IMR-90 (cell line): ENCODE measurements around the gene PPARG. TPM values are rescaled to one million over a fixed set of nuclear protein-coding genes. Genes with fewer than 3 reads are reported as not detected.

Experiments
- ATAC-seq: fragments of 200-7000 bp; cut with Tn5 transposase; 2 replicates; pipeline ENCODE4 v1.9.1; 2020; ENCODE audit warnings: low read depth, mild to moderate bottlenecking, moderate library complexity
- BruUV-seq: library from RNA; stranded (reverse); fragments of 400-500 nt; replicated peaks from 2 replicates; lab custom pipeline; 2021; lab: Mats Ljungman, UMichigan
- CTCF ChIA-PET: fragments of 300-600 bp; formaldehyde crosslinking; extraction: SDS; loops from one replicate; lab custom pipeline; 2021; ENCODE audit warnings: antibody characterized with exemption; lab: Yijun Ruan, JAX
- POLR2A ChIA-PET: fragments of 300-600 bp; sonication (Branson Sonifier 250); formaldehyde crosslinking; loops from one replicate; lab custom pipeline; 2022; ENCODE audit warnings: antibody characterized with exemption; ENCODE audit not compliant: unreplicated experiment; lab: Charles Lee
- DNase-seq: peaks from one replicate; pipeline ENCODE4 v3.0.0; 2013
- H2AFZ ChIP-seq: replicated peaks from 2 replicates; pipeline ENCODE3; 2013; ENCODE audit warnings: low read length, mild to moderate bottlenecking; ENCODE audit not compliant: poor library complexity
- H2AK5ac ChIP-seq: 2 replicates; pipeline ENCODE4 v1.6.1; 2013; ENCODE audit warnings: low read depth, low read length, inconsistent platforms
- H2AK9ac ChIP-seq: replicated peaks from 2 replicates; pipeline ENCODE3; 2013; ENCODE audit warnings: mild to moderate bottlenecking, low read depth, low read length, moderate library complexity; ENCODE audit not compliant: poor library complexity
- H2BK120ac ChIP-seq: 2 replicates; pipeline ENCODE4 v1.6.1; 2013; ENCODE audit warnings: low read depth, low read length, inconsistent platforms
- H2BK15ac ChIP-seq: 3 replicates; pipeline ENCODE4 v1.6.1; 2013; ENCODE audit warnings: low read depth, low read length, inconsistent platforms
- H2BK20ac ChIP-seq: 2 replicates; pipeline ENCODE4 v1.6.1; 2013; ENCODE audit warnings: low read depth, mild to moderate bottlenecking, inconsistent platforms, low read length, moderate library complexity
- H2BK5ac ChIP-seq: 2 replicates; pipeline ENCODE4 v1.6.1; 2013; ENCODE audit warnings: mild to moderate bottlenecking, low read depth, low read length, inconsistent platforms; ENCODE audit not compliant: poor library complexity, severe bottlenecking
- H3K14ac ChIP-seq: replicated peaks from 2 replicates; pipeline ENCODE4 v1.6.1; 2013; ENCODE audit warnings: low read depth, low read length, inconsistent platforms
- H3K18ac ChIP-seq: 2 replicates; pipeline ENCODE4 v1.6.1; 2013; ENCODE audit warnings: low read depth, low read length, control low read depth
- H3K23ac ChIP-seq: 2 replicates; pipeline ENCODE4 v1.6.1; 2013; ENCODE audit warnings: low read depth, low read length, inconsistent platforms
- H3K27ac ChIP-seq: 2 replicates; pipeline ENCODE4 v1.5.1; 2013; ENCODE audit warnings: mild to moderate bottlenecking, control low read depth, low read length; ENCODE audit not compliant: insufficient read depth
- H3K27me3 ChIP-seq: 2 replicates; pipeline ENCODE4 v1.6.1; 2013; ENCODE audit warnings: low read length; ENCODE audit not compliant: control insufficient read depth, insufficient read depth
- H3K36me3 ChIP-seq: 2 replicates; pipeline ENCODE4 v1.6.1; 2013; ENCODE audit warnings: low read length, mixed read lengths; ENCODE audit not compliant: control insufficient read depth, insufficient read depth
- H3K4ac ChIP-seq: 2 replicates; pipeline ENCODE4 v1.6.1; 2013; ENCODE audit warnings: low read depth, low read length, inconsistent platforms
- H3K4me1 ChIP-seq: 2 replicates; pipeline ENCODE4 v1.6.1; 2013; ENCODE audit warnings: low read length, mixed read lengths; ENCODE audit not compliant: control insufficient read depth, insufficient read depth
- H3K4me2 ChIP-seq: 2 replicates; pipeline ENCODE4 v1.6.1; 2013; ENCODE audit warnings: low read depth, mild to moderate bottlenecking, control low read depth, low read length, moderate library complexity
- H3K4me3 ChIP-seq: 2 replicates; pipeline ENCODE4 v1.5.1; 2013; ENCODE audit warnings: low read depth, mild to moderate bottlenecking, control low read depth, low read length, moderate library complexity; ENCODE audit not compliant: insufficient read depth
- H3K56ac ChIP-seq: 2 replicates; pipeline ENCODE4 v1.6.1; 2013; ENCODE audit warnings: low read length, inconsistent platforms; ENCODE audit not compliant: insufficient read depth; ENCODE audit errors: extremely low read depth
- H3K79me1 ChIP-seq, 2 experiments: 2 replicates each; pipeline ENCODE4 v1.6.1; 2013; ENCODE audit warnings: low read length in 2 of 2, inconsistent platforms in 1 of 2, low read depth in 1 of 2
- H3K9ac ChIP-seq: 2 replicates; pipeline ENCODE4 v1.6.1; 2013; ENCODE audit warnings: low read depth, low read length, control low read depth
- H3K9me1 ChIP-seq: 2 replicates; pipeline ENCODE4 v1.6.1; 2013; ENCODE audit warnings: low read length, inconsistent platforms; ENCODE audit not compliant: insufficient read depth
- H3K9me3 ChIP-seq: 2 replicates; pipeline ENCODE4 v1.6.1; 2013; ENCODE audit warnings: low read length; ENCODE audit not compliant: control insufficient read depth, insufficient read depth
- H4K20me1 ChIP-seq: 2 replicates; pipeline ENCODE4 v1.6.1; 2013; ENCODE audit warnings: low read length, inconsistent platforms; ENCODE audit not compliant: insufficient read depth
- H4K5ac ChIP-seq: 2 replicates; pipeline ENCODE4 v1.6.1; 2013; ENCODE audit warnings: mild to moderate bottlenecking, low read depth, low read length, control low read depth
- H4K8ac ChIP-seq, 2 experiments: 2 replicates each; pipeline ENCODE4 v1.6.1; 2013; ENCODE audit warnings: low read depth in 2 of 2, low read length in 2 of 2, control low read depth in 1 of 2, inconsistent platforms in 1 of 2
- H4K91ac ChIP-seq: 2 replicates; pipeline ENCODE4 v1.6.1; 2013; ENCODE audit warnings: low read depth, low read length, inconsistent platforms; ENCODE audit not compliant: insufficient read depth
- CEBPB ChIP-seq: IDR thresholded peaks from 2 replicates; pipeline ENCODE4 v1.6.1; 2012; ENCODE audit warnings: low read depth, low read length, improper control_type of control experiment
- FOS ChIP-seq: fragments of 150-350 bp; IDR thresholded peaks from 2 replicates; pipeline ENCODE4 v1.6.1; 2016; ENCODE audit warnings: low read depth, low read length
- MAFK ChIP-seq: IDR thresholded peaks from 2 replicates; pipeline ENCODE4 v1.6.1; 2012; ENCODE audit warnings: low read depth, low read length, improper control_type of control experiment
- MAZ ChIP-seq: IDR thresholded peaks from 2 replicates; pipeline ENCODE4 v1.6.1; 2012; ENCODE audit warnings: low read depth, mild to moderate bottlenecking, low read length, improper control_type of control experiment, moderate library complexity, borderline replicate concordance
- MXI1 ChIP-seq: IDR thresholded peaks from 2 replicates; pipeline ENCODE4 v1.6.1; 2012; ENCODE audit warnings: low read depth, mild to moderate bottlenecking, low read length, moderate library complexity, borderline replicate concordance
- NFE2L2 ChIP-seq: fragments of 150-350 bp; IDR thresholded peaks from 2 replicates; pipeline ENCODE4 v1.6.1; 2016; ENCODE audit warnings: low read depth, mild to moderate bottlenecking, low read length
- RAD21 ChIP-seq: IDR thresholded peaks from 2 replicates; pipeline ENCODE4 v1.6.1; 2012; ENCODE audit warnings: low read length, improper control_type of control experiment
- RCOR1 ChIP-seq: IDR thresholded peaks from 2 replicates; pipeline ENCODE4 v1.6.1; 2012; ENCODE audit warnings: mild to moderate bottlenecking, low read length, improper control_type of control experiment; ENCODE audit not compliant: insufficient replicate concordance
- RFX5 ChIP-seq: IDR thresholded peaks from 2 replicates; pipeline ENCODE4 v1.8.0; 2012; ENCODE audit warnings: low read depth, mild to moderate bottlenecking, low read length, moderate library complexity
- SMC3 ChIP-seq: fragments of 150-350 bp; IDR thresholded peaks from 2 replicates; pipeline ENCODE4 v1.6.1; 2016; ENCODE audit warnings: low read depth, mild to moderate bottlenecking, antibody characterized with exemption, low read length, moderate library complexity
- WGBS, 2 experiments: methylation state at CpG; one replicate each; pipeline versions ENCODE4 v1.1.5 to v1.1.7; 2013; ENCODE audit warnings: missing lambda C conversion rate in 2 of 2; ENCODE audit not compliant: insufficient read length in 1 of 2; ENCODE audit errors: extremely low coverage in 2 of 2; 5-methylcytosine and 5-hydroxymethylcytosine counted together
- dilution Hi-C: fragments of 300-500 bp; cut with HindIII; formaldehyde crosslinking; loops from one replicate; pipeline ENCODE4 v1.14.3; 2018; ENCODE audit warnings: low sequenced_read_pairs; ENCODE audit not compliant: unreplicated experiment
- in situ Hi-C: fragments of 300-500 bp; cut with MboI; formaldehyde crosslinking; loops from 3 replicates; pipeline ENCODE4 v1.14.3; 2019; ENCODE audit warnings: low sequenced_read_pairs, inconsistent platforms, mixed read lengths
- intact Hi-C: fragments of 100-400 bp; cut with micrococcal nuclease; formaldehyde crosslinking; loops from 2 replicates; pipeline ENCODE4 v1.10.0; 2022
- polyA plus RNA-seq, 3 experiments: library from polyadenylated mRNA; depleted of rRNA; stranded (reverse); fragments of >200 nt; gene quantifications; 2 replicates each; pipeline ENCODE4 v1.2.3, GENCODE V29; 2012; ENCODE audit warnings: low replicate concordance in 1 of 3
- total RNA-seq: library from RNA; depleted of rRNA; stranded (reverse); fragments of >200 nt; gene quantifications from 2 replicates; pipeline ENCODE4 v1.2.3, GENCODE V29; 2012
- TF ChIP-seq, protein P1 (sequence below): fragments of 150-350 bp; IDR thresholded peaks from 2 replicates; pipeline ENCODE4 v1.6.1; 2016; ENCODE audit warnings: low read depth, mild to moderate bottlenecking, low read length, moderate library complexity, borderline replicate concordance
- TF ChIP-seq, protein P2 (sequence below): fragments of 150-350 bp; IDR thresholded peaks from 2 replicates; pipeline ENCODE4 v1.6.1; 2017; ENCODE audit warnings: mild to moderate bottlenecking, antibody characterized with exemption, low read length, low read depth

The PPARG gene
- total and polyA plus RNA-seq, 2 of the 4 experiments (the other 2 are of a cell fraction): 11.2 to 23.8 TPM

DNA sequence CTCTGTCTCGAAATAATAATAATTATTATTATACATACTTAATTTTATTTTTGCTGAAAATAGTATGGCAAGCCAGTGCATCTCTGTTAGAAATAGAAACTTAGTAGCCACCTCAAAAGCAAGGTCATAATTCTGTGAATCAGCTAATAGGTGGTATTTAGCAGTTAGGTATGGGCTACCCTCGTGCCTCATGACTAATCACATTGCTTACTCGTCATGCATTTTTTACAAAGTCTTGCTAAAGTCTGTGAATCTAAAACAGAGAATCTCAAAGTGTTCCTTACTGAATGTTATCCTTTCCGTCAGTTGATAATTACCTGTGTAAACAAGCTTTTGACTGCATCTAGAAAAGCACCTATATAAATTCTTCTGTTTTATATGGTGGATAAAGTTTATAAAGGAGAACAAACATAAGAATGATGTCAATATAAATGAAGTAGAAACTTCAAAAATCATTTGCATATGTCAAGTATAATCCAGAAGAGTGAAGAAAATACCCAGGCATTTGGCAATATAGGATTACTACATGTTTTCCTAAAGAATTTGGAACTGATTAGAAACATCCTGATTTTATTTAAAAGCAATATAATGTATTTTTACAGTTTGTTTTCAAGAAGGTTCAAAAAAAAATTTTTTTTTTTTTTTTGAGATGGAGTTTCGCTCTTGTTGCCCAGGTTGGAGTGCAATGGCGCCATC lies 6.2 kb downstream of the PPARG start (continued):
- TF ChIP-seq MAFK: peak; percentile 48

DNA sequence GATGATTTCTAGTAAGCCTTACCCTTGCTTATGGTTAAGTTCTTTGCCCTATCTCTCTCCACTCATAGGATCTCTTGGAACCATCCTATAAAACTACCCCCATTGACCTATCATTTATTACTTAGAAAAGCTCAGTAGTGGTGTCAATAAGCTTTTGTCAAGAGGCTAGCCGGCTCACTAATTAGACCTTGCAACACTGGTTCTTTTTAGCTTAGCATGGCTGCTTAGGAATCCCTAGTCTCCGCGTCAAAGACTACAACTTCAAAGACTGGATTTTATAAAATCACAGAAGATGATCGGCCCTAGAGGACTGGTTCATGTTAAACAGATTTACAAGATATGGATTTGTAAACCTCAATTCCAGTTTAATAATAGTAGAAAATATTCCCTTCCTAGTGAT lies 7.6 kb downstream of the PPARG start:
- DNase-seq (no peak), ATAC-seq (no peak)
- Histone ChIP-seq H2AK9ac (no peak overlapping the region), H2BK120ac (peak overlapping the region; percentile 57), H2BK20ac (peak overlapping the region; percentile 76; the same call in 1 of the 2 replicates), H4K5ac (peak overlapping the region; percentile 85; the same call in 1 of the 2 replicates), H2AFZ (peak overlapping the region; percentile 24), H3K79me1 (peaks cover 21 to 39% of the 10 kb centered on the region in 2 experiments), H3K4me2 (no peak overlapping the region), H4K91ac (0 out of 2 replicates have a peak overlapping the region, but pooled peaks have one; percentile 21), H3K9me3 (no peaks in the 10 kb centered on the region), H3K14ac (no peak overlapping the region), H2BK5ac (no peak overlapping the region), H2BK15ac (peak overlapping the region; percentile 62; the same call in 2 of the 3 replicates), H3K4me1 (peaks cover 6% of the 10 kb centered on the region), H3K23ac (0 out of 2 replicates have a peak overlapping the region, but pooled peaks have one; percentile 8), H3K4me3 (no peak overlapping the region), H3K9ac (no peak overlapping the region), H4K20me1 (no peaks in the 10 kb centered on the region; the same call in 1 of the 2 replicates), H3K27me3 (no peaks in the 10 kb centered on the region), H3K27ac (no peak overlapping the region), H3K18ac (peak overlapping the region; percentile 88; the same call in 1 of the 2 replicates), H3K4ac (peak overlapping the region; percentile 64), H4K8ac (no peak overlapping the region), H3K9me1 (0 out of 2 replicates have a peak, but pooled peaks cover 4% of the 10 kb centered on the region), H3K36me3 (no peaks in the 10 kb centered on the region), H3K56ac (no peak overlapping the region), H2AK5ac (peak overlapping the region; percentile 68)
- POLR2A ChIA-PET: no interaction called here
- whole genome bisulfite sequencing, 2 experiments: no CpG with 5 or more reads among the region's 4 CpGs
- BruUV-seq: no TSS peak
- dilution Hi-C loops: no loop called here
- in situ Hi-C loops: no loop called here
- intact Hi-C loops: no loop called here
- CTCF ChIA-PET: no interaction called here
- TF ChIP-seq RCOR1: no peak
- no peak for TF ChIP-seq MAZ
- TF ChIP-seq, protein P1, sequence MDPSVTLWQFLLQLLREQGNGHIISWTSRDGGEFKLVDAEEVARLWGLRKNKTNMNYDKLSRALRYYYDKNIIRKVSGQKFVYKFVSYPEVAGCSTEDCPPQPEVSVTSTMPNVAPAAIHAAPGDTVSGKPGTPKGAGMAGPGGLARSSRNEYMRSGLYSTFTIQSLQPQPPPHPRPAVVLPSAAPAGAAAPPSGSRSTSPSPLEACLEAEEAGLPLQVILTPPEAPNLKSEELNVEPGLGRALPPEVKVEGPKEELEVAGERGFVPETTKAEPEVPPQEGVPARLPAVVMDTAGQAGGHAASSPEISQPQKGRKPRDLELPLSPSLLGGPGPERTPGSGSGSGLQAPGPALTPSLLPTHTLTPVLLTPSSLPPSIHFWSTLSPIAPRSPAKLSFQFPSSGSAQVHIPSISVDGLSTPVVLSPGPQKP: no peak
- no peak for TF ChIP-seq CEBPB
- no peak for TF ChIP-seq NFE2L2
- no peak for TF ChIP-seq RAD21
- TF ChIP-seq SMC3: no peak
- TF ChIP-seq RFX5: no peak
- no peak for TF ChIP-seq FOS
- TF ChIP-seq, protein P2, sequence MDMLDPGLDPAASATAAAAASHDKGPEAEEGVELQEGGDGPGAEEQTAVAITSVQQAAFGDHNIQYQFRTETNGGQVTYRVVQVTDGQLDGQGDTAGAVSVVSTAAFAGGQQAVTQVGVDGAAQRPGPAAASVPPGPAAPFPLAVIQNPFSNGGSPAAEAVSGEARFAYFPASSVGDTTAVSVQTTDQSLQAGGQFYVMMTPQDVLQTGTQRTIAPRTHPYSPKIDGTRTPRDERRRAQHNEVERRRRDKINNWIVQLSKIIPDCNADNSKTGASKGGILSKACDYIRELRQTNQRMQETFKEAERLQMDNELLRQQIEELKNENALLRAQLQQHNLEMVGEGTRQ: no peak
- no peak for TF ChIP-seq MXI1
